ENCODE data around the gene KIF2C. TPM values are rescaled to one million over a fixed set of nuclear protein-coding genes. Genes with fewer than 3 reads are reported as not detected.
"Not testable (repeated sequence)": the region's sequence is repeated elsewhere in the genome, so short reads cannot be mapped to it uniquely, and the experiment has no call there.

KIF2C gene
- total RNA-seq, 1 experiment from 2014 or later, result 69.4 TPM

DNA sequence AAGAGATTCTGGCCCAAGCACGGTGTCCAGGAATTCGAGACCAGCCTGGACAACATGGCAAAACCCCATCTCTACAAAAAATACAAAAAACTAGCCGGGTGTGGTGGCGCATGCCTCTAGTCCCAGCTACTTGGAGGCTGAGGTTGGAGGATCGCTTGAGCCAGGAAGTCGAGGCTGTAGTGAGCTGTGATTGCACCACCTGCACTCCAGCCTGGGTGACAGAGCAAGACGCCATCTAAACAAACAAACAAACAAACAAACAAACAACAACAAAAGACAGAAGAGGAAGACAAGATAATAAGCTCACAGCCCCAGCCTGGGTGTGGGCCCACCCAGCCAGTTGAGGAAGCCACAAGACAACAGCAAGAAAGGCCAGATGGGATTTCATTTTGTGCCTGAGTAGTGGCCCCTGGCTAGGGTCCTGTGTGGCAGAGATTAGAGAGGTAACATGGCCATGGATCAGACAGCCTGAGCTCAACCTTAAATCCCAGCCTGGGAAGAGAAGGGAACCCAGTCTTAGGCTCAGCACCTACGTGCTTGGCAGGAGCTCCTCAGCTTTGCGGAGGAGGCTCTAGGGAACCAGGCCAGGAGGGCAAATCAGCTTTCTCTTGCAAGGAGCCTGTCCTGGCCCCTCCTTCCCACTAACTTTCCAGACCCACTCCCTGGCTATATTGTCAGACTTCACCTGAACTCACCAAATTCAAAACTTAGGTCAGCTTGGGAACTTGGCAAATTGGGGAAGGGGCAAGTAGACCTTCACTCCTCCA lies 53.3 kb downstream of the KIF2C start:
- intact Hi-C loops (cut with micrococcal nuclease; ENCODE audit: unreplicated experiment) (loop anchor here (2.0 kb wide), 1 partner anchor 26 kb away; no protein-coding TSS in a partner anchor), in situ Hi-C loops (cut with HindIII; ENCODE audit: low pct_unique_long_range_greater_than_20kb, low sequenced_read_pairs) (no loop called here)
- TF ChIP-seq POLR2AphosphoS5 (IDR thresholded peaks at IDR 0.05; ENCODE audit: low read depth, low read length) (no peak), SIN3A (IDR thresholded peaks at IDR 0.05; ENCODE audit: borderline replicate concordance, insufficient read depth, low read depth, low read length) (no peak)
- TF ChIP-seq, protein P1, sequence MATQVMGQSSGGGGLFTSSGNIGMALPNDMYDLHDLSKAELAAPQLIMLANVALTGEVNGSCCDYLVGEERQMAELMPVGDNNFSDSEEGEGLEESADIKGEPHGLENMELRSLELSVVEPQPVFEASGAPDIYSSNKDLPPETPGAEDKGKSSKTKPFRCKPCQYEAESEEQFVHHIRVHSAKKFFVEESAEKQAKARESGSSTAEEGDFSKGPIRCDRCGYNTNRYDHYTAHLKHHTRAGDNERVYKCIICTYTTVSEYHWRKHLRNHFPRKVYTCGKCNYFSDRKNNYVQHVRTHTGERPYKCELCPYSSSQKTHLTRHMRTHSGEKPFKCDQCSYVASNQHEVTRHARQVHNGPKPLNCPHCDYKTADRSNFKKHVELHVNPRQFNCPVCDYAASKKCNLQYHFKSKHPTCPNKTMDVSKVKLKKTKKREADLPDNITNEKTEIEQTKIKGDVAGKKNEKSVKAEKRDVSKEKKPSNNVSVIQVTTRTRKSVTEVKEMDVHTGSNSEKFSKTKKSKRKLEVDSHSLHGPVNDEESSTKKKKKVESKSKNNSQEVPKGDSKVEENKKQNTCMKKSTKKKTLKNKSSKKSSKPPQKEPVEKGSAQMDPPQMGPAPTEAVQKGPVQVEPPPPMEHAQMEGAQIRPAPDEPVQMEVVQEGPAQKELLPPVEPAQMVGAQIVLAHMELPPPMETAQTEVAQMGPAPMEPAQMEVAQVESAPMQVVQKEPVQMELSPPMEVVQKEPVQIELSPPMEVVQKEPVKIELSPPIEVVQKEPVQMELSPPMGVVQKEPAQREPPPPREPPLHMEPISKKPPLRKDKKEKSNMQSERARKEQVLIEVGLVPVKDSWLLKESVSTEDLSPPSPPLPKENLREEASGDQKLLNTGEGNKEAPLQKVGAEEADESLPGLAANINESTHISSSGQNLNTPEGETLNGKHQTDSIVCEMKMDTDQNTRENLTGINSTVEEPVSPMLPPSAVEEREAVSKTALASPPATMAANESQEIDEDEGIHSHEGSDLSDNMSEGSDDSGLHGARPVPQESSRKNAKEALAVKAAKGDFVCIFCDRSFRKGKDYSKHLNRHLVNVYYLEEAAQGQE (IDR thresholded peaks at IDR 0.05; ENCODE audit: insufficient read depth in 1 of 2, low read depth in 2 of 2, low read length in 1 of 2), result no peak
- H3K27ac ChIP-seq (ENCODE audit: low read length), result 0 out of 2 replicates have a peak overlapping the region, but pooled peaks have one; percentile 23
- no peaks in the 10 kb centered on the region for H3K4me1 ChIP-seq (ENCODE audit: control insufficient read depth, insufficient read depth, low read length)
- H3K36me3 ChIP-seq (ENCODE audit: control insufficient read depth, insufficient read depth, low read length), result no peaks in the 10 kb centered on the region
- BruUV-seq (replicated peaks), result no TSS peak
- no peaks in the 10 kb centered on the region for H3K27me3 ChIP-seq (ENCODE audit: control insufficient read depth, insufficient read depth, low read length)
- DNase-seq (ENCODE audit: low read depth, low spot score) (no peak), ATAC-seq (peak; percentile 11; the same call in 1 of the 2 replicates)
- H3K9me3 ChIP-seq (ENCODE audit: control insufficient read depth, insufficient read depth, low read depth, low read length), result no peaks in the 10 kb centered on the region
- ChIA-PET POLR2A (interaction anchor here (0.9 to 1.0 kb wide), 2 partner anchors 22 to 26 kb away, joined by 3 read pairs; no protein-coding TSS in a partner anchor), CTCF (interaction anchor here (0.5 to 1.2 kb wide), 3 partner anchors 9 to 63 kb away, joined by 3 to 4 read pairs (median 3); no protein-coding TSS in a partner anchor)
- H3K4me3 ChIP-seq (ENCODE audit: low read depth in 2 of 2, low read length in 2 of 2), result no peak overlapping the region

DNA sequence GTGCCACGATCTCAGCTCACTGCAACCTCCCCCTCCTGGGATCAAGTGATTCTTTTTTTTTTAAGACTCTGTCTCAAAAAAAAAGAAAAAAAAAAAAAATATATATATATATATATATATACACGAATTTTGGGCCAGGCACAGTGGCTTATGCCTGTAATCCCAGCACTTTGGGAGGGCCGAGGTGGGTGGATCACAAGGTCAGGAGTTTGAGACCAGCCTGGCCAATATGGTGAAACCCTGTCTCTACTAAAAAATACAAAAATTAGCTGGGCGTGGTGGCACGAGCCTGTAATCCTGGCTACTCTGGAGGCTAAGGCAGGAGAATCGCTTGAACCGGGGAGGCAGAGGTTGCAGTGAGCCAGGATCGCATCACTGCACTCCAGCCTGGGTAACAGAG lies 58.2 kb downstream of the KIF2C start:
- POLR2A ChIA-PET; in situ Hi-C loops (cut with HindIII; ENCODE audit: low pct_unique_long_range_greater_than_20kb, low sequenced_read_pairs); H3K27me3 ChIP-seq (ENCODE audit: control insufficient read depth, insufficient read depth, low read length); H3K9me3 ChIP-seq (ENCODE audit: control insufficient read depth, insufficient read depth, low read depth, low read length); H3K27ac ChIP-seq (ENCODE audit: low read length); DNase-seq (ENCODE audit: low read depth, low spot score); ATAC-seq; H3K36me3 ChIP-seq (ENCODE audit: control insufficient read depth, insufficient read depth, low read length); intact Hi-C loops (cut with micrococcal nuclease; ENCODE audit: unreplicated experiment); H3K4me3 ChIP-seq (ENCODE audit: low read depth in 2 of 2, low read length in 2 of 2); BruUV-seq (replicated peaks): not testable (repeated sequence)
- CTCF ChIA-PET, result interaction anchor here (0.6 kb wide), 1 partner anchor 11 kb away, joined by 10 read pairs; no protein-coding TSS in a partner anchor
- peaks cover 22% of the 10 kb centered on the region for H3K4me1 ChIP-seq (ENCODE audit: control insufficient read depth, insufficient read depth, low read length)

DNA sequence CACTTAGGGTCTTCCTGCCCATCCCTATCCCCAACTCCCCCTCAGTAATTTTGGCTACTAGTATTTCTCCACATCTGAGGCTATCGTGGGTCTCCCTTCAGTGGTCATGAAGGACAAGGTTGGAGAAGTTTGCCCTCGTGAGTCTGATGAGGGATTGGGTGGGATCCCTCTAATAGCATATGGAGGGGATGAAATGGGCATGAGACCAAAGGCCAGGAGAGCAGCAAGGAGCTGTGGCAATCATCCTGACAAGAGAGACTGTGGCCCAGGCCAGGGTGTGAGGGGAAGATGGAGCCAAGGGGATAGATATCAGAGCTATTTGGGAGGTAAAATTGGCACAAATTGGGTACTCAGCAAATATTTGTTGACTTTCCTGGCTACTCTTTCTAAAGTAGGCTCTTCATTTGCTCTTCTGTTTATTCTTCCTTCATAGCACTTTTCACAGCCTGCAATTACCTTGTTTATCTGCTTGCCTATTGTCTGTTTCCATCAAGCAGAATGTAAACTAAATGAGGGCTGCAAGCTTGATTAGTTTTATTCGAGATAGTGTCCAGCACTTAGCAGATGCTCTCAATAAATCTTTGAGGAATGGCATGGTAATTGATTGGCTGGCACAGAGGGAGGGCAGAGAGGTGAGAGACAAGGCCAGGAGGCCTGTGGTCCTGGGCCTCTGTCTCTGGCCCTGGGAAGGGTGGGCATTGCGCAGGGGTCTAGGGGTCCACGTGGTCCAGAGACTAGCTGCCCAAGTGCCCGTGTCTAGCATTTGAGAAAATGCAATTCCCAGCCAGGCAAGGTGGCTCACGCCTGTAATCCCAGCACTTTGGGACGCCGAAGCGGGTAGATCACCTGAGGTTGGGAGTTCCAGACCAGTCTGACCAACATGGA lies 59.1 kb downstream of the KIF2C start:
- H3K36me3 ChIP-seq (ENCODE audit: control insufficient read depth, insufficient read depth, low read length), result no peaks in the 10 kb centered on the region; the same call in 1 of the 2 replicates
- intact Hi-C loops (cut with micrococcal nuclease; ENCODE audit: unreplicated experiment), result no loop called here
- ATAC-seq (no peak), DNase-seq (ENCODE audit: low read depth, low spot score) (no peak)
- TF ChIP-seq, protein P2, sequence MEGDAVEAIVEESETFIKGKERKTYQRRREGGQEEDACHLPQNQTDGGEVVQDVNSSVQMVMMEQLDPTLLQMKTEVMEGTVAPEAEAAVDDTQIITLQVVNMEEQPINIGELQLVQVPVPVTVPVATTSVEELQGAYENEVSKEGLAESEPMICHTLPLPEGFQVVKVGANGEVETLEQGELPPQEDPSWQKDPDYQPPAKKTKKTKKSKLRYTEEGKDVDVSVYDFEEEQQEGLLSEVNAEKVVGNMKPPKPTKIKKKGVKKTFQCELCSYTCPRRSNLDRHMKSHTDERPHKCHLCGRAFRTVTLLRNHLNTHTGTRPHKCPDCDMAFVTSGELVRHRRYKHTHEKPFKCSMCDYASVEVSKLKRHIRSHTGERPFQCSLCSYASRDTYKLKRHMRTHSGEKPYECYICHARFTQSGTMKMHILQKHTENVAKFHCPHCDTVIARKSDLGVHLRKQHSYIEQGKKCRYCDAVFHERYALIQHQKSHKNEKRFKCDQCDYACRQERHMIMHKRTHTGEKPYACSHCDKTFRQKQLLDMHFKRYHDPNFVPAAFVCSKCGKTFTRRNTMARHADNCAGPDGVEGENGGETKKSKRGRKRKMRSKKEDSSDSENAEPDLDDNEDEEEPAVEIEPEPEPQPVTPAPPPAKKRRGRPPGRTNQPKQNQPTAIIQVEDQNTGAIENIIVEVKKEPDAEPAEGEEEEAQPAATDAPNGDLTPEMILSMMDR (IDR thresholded peaks at IDR 0.05), result no peak
- TF ChIP-seq SIN3A (IDR thresholded peaks at IDR 0.05; ENCODE audit: borderline replicate concordance, insufficient read depth, low read depth, low read length) (no peak), POLR2AphosphoS5 (IDR thresholded peaks at IDR 0.05; ENCODE audit: low read depth, low read length) (no peak), TCF7L2 (IDR thresholded peaks at IDR 0.05; ENCODE audit: low read depth, low read length) (no peak)
- TF ChIP-seq, protein P1 (IDR thresholded peaks at IDR 0.05; ENCODE audit: insufficient read depth in 1 of 2, low read depth in 2 of 2, low read length in 1 of 2), result no peak
- in situ Hi-C loops (cut with HindIII; ENCODE audit: low pct_unique_long_range_greater_than_20kb, low sequenced_read_pairs), result no loop called here
- no peaks in the 10 kb centered on the region for H3K27me3 ChIP-seq (ENCODE audit: control insufficient read depth, insufficient read depth, low read length)
- no TSS peak for BruUV-seq (replicated peaks)
- peak overlapping the region; percentile 54; the same call in 1 of the 2 replicates for H3K27ac ChIP-seq (ENCODE audit: low read length)
- ChIA-PET CTCF (interaction anchor here (0.6 kb wide), 2 partner anchors 8 to 36 kb away, joined by 3 read pairs; no protein-coding TSS in a partner anchor), POLR2A (interaction anchor here (0.6 to 0.7 kb wide), 2 partner anchors 8 to 47 kb away, joined by 6 to 8 read pairs; no protein-coding TSS in a partner anchor)
- H3K9me3 ChIP-seq (ENCODE audit: control insufficient read depth, insufficient read depth, low read depth, low read length), result no peaks in the 10 kb centered on the region
- H3K4me1 ChIP-seq (ENCODE audit: control insufficient read depth, insufficient read depth, low read length), result peaks cover 22% of the 10 kb centered on the region
- H3K4me3 ChIP-seq (ENCODE audit: low read depth in 2 of 2, low read length in 2 of 2), result no peak overlapping the region

Measured in Panc1 (cell line).